ENCODE results near the gene SV2C. TPM values are rescaled to one million over a fixed set of nuclear protein-coding genes. Genes with fewer than 3 reads are reported as not detected.

The SV2C gene
- total and polyA plus RNA-seq, 10 of the 15 experiments (the other 5 are each of a cell fraction or from before 2014, with no cell fraction given), result under 0.01 to 1.1 (median 0.63) TPM

DNA sequence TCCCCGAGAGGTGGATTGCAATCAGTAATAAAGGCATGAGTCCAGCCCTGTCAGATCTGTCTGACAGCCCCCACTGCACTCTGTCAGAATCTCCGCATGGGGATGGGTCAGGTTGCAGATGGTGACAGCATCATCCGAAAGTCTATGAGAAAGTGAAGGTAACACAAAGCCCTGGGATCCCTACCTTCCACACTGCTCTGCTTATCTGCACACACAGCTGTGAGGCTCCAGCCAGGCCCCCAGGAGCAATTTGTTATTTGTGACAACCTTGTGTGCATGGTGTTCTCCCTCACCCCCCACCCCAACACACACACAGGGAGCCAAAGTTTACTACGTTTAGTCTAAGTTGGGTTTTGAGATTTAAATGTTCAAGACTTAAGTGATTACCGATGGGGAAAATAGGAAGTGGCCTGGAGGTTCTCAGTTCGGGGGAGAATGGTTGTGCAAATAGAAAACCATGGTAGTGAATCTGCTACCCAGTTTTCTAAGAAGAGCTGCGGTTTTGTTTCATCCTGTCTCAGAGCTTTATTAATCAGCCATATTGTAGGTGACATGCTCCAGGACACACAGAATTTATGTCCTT is 92.7 kb downstream of the SV2C start (continued):
- TF ChIP-seq SREBF2 (IDR thresholded peaks at IDR 0.05; ENCODE audit: low read length), result no peak
- peak; percentile 62; the same call in 1 of the 2 replicates for TF ChIP-seq FOXM1 (IDR thresholded peaks at IDR 0.05; ENCODE audit: low read depth, low read length)
- no peak for TF ChIP-seq SMC3 (IDR thresholded peaks at IDR 0.05; ENCODE audit: borderline replicate concordance, low read length)
- no peak for TF ChIP-seq SUZ12 (IDR thresholded peaks at IDR 0.05; ENCODE audit: unreplicated experiment)
- TF ChIP-seq JUNB (IDR thresholded peaks at IDR 0.05), result peak; percentile 35
- no peak for TF ChIP-seq JUND (IDR thresholded peaks at IDR 0.05; ENCODE audit: low read depth, low read length)
- no peak for TF ChIP-seq EZH2 (IDR thresholded peaks at IDR 0.05; ENCODE audit: borderline replicate concordance, control insufficient read depth, low read depth, low read length)
- no peak for TF ChIP-seq KLF5 (IDR thresholded peaks at IDR 0.05; ENCODE audit: partially characterized antibody)
- TF ChIP-seq REST (IDR thresholded peaks at IDR 0.05; ENCODE audit: low read depth, low read length), result no peak
- TF ChIP-seq HDAC2 (IDR thresholded peaks at IDR 0.05), result no peak
- TF ChIP-seq, protein P1, sequence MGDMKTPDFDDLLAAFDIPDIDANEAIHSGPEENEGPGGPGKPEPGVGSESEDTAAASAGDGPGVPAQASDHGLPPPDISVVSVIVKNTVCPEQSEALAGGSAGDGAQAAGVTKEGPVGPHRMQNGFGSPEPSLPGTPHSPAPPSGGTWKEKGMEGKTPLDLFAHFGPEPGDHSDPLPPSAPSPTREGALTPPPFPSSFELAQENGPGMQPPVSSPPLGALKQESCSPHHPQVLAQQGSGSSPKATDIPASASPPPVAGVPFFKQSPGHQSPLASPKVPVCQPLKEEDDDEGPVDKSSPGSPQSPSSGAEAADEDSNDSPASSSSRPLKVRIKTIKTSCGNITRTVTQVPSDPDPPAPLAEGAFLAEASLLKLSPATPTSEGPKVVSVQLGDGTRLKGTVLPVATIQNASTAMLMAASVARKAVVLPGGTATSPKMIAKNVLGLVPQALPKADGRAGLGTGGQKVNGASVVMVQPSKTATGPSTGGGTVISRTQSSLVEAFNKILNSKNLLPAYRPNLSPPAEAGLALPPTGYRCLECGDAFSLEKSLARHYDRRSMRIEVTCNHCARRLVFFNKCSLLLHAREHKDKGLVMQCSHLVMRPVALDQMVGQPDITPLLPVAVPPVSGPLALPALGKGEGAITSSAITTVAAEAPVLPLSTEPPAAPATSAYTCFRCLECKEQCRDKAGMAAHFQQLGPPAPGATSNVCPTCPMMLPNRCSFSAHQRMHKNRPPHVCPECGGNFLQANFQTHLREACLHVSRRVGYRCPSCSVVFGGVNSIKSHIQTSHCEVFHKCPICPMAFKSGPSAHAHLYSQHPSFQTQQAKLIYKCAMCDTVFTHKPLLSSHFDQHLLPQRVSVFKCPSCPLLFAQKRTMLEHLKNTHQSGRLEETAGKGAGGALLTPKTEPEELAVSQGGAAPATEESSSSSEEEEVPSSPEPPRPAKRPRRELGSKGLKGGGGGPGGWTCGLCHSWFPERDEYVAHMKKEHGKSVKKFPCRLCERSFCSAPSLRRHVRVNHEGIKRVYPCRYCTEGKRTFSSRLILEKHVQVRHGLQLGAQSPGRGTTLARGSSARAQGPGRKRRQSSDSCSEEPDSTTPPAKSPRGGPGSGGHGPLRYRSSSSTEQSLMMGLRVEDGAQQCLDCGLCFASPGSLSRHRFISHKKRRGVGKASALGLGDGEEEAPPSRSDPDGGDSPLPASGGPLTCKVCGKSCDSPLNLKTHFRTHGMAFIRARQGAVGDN (IDR thresholded peaks at IDR 0.05), result no peak
- TF ChIP-seq SMARCA5 (IDR thresholded peaks at IDR 0.05), result no peak
- TF ChIP-seq ZNF622 (IDR thresholded peaks at IDR 0.05), result no peak
- TF ChIP-seq ATF3 (IDR thresholded peaks at IDR 0.05; ENCODE audit: borderline replicate concordance, extremely low read depth, low read depth, low read length), result no peak
- no peak for TF ChIP-seq SREBF1 (IDR thresholded peaks at IDR 0.05; ENCODE audit: low read length)
- no peak for TF ChIP-seq STAT3 (IDR thresholded peaks at IDR 0.05; ENCODE audit: low read depth, low read length)
- TF ChIP-seq PAX5 (IDR thresholded peaks at IDR 0.05; ENCODE audit: borderline replicate concordance, low read depth, low read length), result no peak; the same call in 1 of the 2 replicates
- no peak for TF ChIP-seq SUPT20H (IDR thresholded peaks at IDR 0.05; ENCODE audit: borderline replicate concordance, control insufficient read depth, low read depth, low read length)
- TF ChIP-seq HDGF (IDR thresholded peaks at IDR 0.05), result no peak
- no peak for TF ChIP-seq NFYB (IDR thresholded peaks at IDR 0.05; ENCODE audit: insufficient read depth, low read depth, low read length)
- no peak for TF ChIP-seq ZNF217 (IDR thresholded peaks at IDR 0.05)
- no peak; a peak in 1 of 4 replicates for TF ChIP-seq CEBPB (IDR thresholded peaks at IDR 0.05; ENCODE audit: borderline replicate concordance in 1 of 2, low read depth in 2 of 2, low read length in 2 of 2)
- 0 out of 2 replicates have a peak, but pooled peaks have one; percentile 4 for TF ChIP-seq MEF2A (IDR thresholded peaks at IDR 0.05; ENCODE audit: insufficient read depth, low read depth, low read length)
- no peak for TF ChIP-seq ZSCAN29 (IDR thresholded peaks at IDR 0.05)
- TF ChIP-seq NBN (IDR thresholded peaks at IDR 0.05), result no peak
- TF ChIP-seq BCL11A (IDR thresholded peaks at IDR 0.05; ENCODE audit: low read depth, low read length), result 0 out of 2 replicates have a peak, but pooled peaks have one; percentile 24
